K562 (cell line): ENCODE data around the gene USP6. TPM values are rescaled to one million over a fixed set of nuclear protein-coding genes. Genes with fewer than 3 reads are reported as not detected.

Source experiments
- ATAC-seq: fragments of 200-7000 bp; cut with Tn5 transposase; 3 replicates; pipeline ENCODE4 v1.9.1; 2020; ENCODE audit warnings: moderate library complexity
- BruUV-seq: library from RNA; stranded (reverse); fragments of 400-500 nt; replicated peaks from 2 replicates; lab custom pipeline; 2021; lab: Mats Ljungman, UMichigan
- CTCF ChIA-PET: fragments of 300-600 bp; formaldehyde crosslinking; extraction: SDS; loops from one replicate; lab custom pipeline; 2021; ENCODE audit warnings: low intra/inter-chr PET ratio; lab: Yijun Ruan, JAX
- POLR2A ChIA-PET: fragments of 300-600, 350-650 bp; sonication (Branson Sonifier 250); formaldehyde crosslinking; extraction: SDS; loops from one replicate; lab custom pipeline; 2021; ENCODE audit warnings: antibody characterized with exemption, inconsistent platforms; lab: Yijun Ruan, JAX
- DNase-seq, 4 experiments: peaks; one replicate each; pipeline versions ENCODE4 v3.0.0 to v3.0.0-alpha.2; 2011 to 2018; ENCODE audit warnings: low spot score in 3 of 4, mixed read lengths in 3 of 4; ENCODE audit errors: extremely low read depth in 1 of 4
- FAIRE-seq: peaks from 2 replicates; lab custom pipeline; 2011; peaks lifted over from hg19 to GRCh38; lab: Jason Lieb, UNC
- H2AFZ ChIP-seq: 2 replicates; pipeline ENCODE4 v1.6.0; 2011; ENCODE audit warnings: low read depth, low read length, control low read depth, inconsistent platforms
- H3K27ac ChIP-seq: fragments of 200-600 bp; 3 replicates; pipeline ENCODE4 v1.8.0; 2011; ENCODE audit warnings: low read depth, mild to moderate bottlenecking, control low read depth, inconsistent platforms, low read length, moderate library complexity, mixed read lengths; ENCODE audit errors: extremely low read depth
- H3K27me3 ChIP-seq, 2 experiments: fragments of 300-600 bp in 1 of 2; 2 replicates in 1 of 2; 3 replicates in 1 of 2; pipeline versions ENCODE4 v1.6.0 to v1.8.0; 2011; ENCODE audit warnings: inconsistent platforms in 2 of 2, low read length in 2 of 2, mild to moderate bottlenecking in 1 of 2, mixed read lengths in 1 of 2, moderate library complexity in 1 of 2; ENCODE audit not compliant: control insufficient read depth in 2 of 2, insufficient read depth in 2 of 2
- H3K36me3 ChIP-seq: fragments of 300-600 bp; 3 replicates; pipeline ENCODE4 v1.8.0; 2011; ENCODE audit warnings: mild to moderate bottlenecking, low read length, inconsistent platforms; ENCODE audit not compliant: control insufficient read depth, insufficient read depth
- H3K4me1 ChIP-seq, 2 experiments: fragments of 200-600 bp in 1 of 2; replicated peaks in 1 of 2; 2 replicates in 1 of 2; 3 replicates in 1 of 2; pipeline versions ENCODE4 v1.5.1 to v1.8.0; 2011; ENCODE audit warnings: inconsistent platforms in 2 of 2, low read length in 2 of 2, mild to moderate bottlenecking in 1 of 2, mixed read lengths in 1 of 2, moderate library complexity in 1 of 2; ENCODE audit not compliant: control insufficient read depth in 2 of 2, insufficient read depth in 2 of 2
- H3K4me2 ChIP-seq: 2 replicates; pipeline ENCODE4 v1.6.1; 2011; ENCODE audit warnings: low read length, control low read depth, inconsistent platforms, mixed read lengths; ENCODE audit not compliant: insufficient read depth
- H3K4me3 ChIP-seq: fragments of 200-600 bp; sonication (generic), shearing (Covaris generic); 2 replicates; pipeline ENCODE4 v1.5.1; 2016; ENCODE audit warnings: control low read depth, inconsistent platforms
- H3K79me2 ChIP-seq: fragments of 200-600 bp; 3 replicates; pipeline ENCODE4 v1.8.0; 2011; ENCODE audit warnings: low read length, inconsistent platforms; ENCODE audit not compliant: control insufficient read depth, insufficient read depth
- H3K9ac ChIP-seq, 2 experiments: 2 replicates each; pipeline versions ENCODE4 v1.6.0 to v1.6.1; 2011; ENCODE audit warnings: low read depth in 2 of 2, low read length in 2 of 2, control low read depth in 1 of 2, inconsistent platforms in 1 of 2, mild to moderate bottlenecking in 1 of 2, mixed read lengths in 1 of 2; ENCODE audit not compliant: insufficient read depth in 1 of 2
- H3K9me1 ChIP-seq: one replicate; pipeline ENCODE4 v1.6.0; 2011; ENCODE audit warnings: inconsistent platforms, mild to moderate bottlenecking, low read length, moderate library complexity; ENCODE audit not compliant: control insufficient read depth, insufficient read depth
- H3K9me3 ChIP-seq: replicated peaks from 2 replicates; pipeline ENCODE4 v1.5.1; 2011; ENCODE audit warnings: low read depth, low read length, inconsistent platforms; ENCODE audit not compliant: control insufficient read depth, insufficient read depth
- H4K20me1 ChIP-seq: replicated peaks from 2 replicates; pipeline ENCODE4 v1.6.1; 2011; ENCODE audit warnings: low read length, inconsistent platforms, mixed read lengths; ENCODE audit not compliant: control insufficient read depth, insufficient read depth
- BRF1 ChIP-seq: IDR thresholded peaks from 3 replicates; pipeline ENCODE4 v1.6.1; 2011; ENCODE audit warnings: borderline replicate concordance, mild to moderate bottlenecking; ENCODE audit not compliant: insufficient read length; ENCODE audit errors: extremely low read depth
- ELF2 ChIP-seq: fragments of 250-450 bp; sonication (Bioruptor Pico); IDR thresholded peaks from 2 replicates; pipeline ENCODE4 v1.5.0; 2021; ENCODE audit warnings: mild to moderate bottlenecking
- NFIX ChIP-seq: fragments of 250-450 bp; sonication (Bioruptor Pico); IDR thresholded peaks from 2 replicates; pipeline ENCODE4 v1.4.0; 2020; ENCODE audit warnings: low read depth, mild to moderate bottlenecking, moderate library complexity
- PHF20 ChIP-seq: fragments of 450-650 bp; IDR thresholded peaks from 2 replicates; pipeline ENCODE4 v1.6.1; 2018; ENCODE audit not compliant: partially characterized antibody
- RAD51 ChIP-seq: fragments of 450-650 bp; IDR thresholded peaks from 2 replicates; pipeline ENCODE4 v1.7.1; 2016; ENCODE audit warnings: low read depth, mild to moderate bottlenecking, borderline replicate concordance
- SAFB ChIP-seq: fragments of 200-400 bp; formaldehyde crosslinking; IDR thresholded peaks from 2 replicates; pipeline ENCODE4 v1.6.1; 2017; ENCODE audit warnings: low read depth, low read length, borderline replicate concordance
- ZNF124 ChIP-seq: sonication (generic); formaldehyde crosslinking; IDR thresholded peaks from 2 replicates; pipeline ENCODE4 v1.8.1; 2022; ENCODE audit warnings: missing genetic modification reagents
- ZNF239 ChIP-seq: fragments of 250-450 bp; sonication (Bioruptor Pico); IDR thresholded peaks from 2 replicates; pipeline ENCODE4 v1.4.0; 2020; ENCODE audit warnings: mild to moderate bottlenecking
- ZSCAN32 ChIP-seq: fragments of 450-650 bp; formaldehyde crosslinking; IDR thresholded peaks from 2 replicates; pipeline ENCODE4 v1.4.0; 2020; ENCODE audit warnings: mild to moderate bottlenecking, moderate library complexity
- WGBS: fragments of 100-300 bp; shearing (Covaris generic); methylation state at CpG from one replicate; pipeline ENCODE4 v1.1.6; 2016; ENCODE audit warnings: low coverage, mixed read lengths; ENCODE audit not compliant: insufficient coverage; ENCODE audit errors: missing lambda C conversion rate; 5-methylcytosine and 5-hydroxymethylcytosine counted together
- in situ Hi-C: fragments of 300-500 bp; cut with MboI; formaldehyde crosslinking; loops from 4 replicates; pipeline ENCODE4 v1.15.0; 2018; ENCODE audit warnings: inconsistent platforms, mixed read lengths
- intact Hi-C: fragments of 100-400 bp; cut with micrococcal nuclease; formaldehyde crosslinking; loops from 2 replicates; pipeline ENCODE4 v1.14.2; 2022
- polyA plus RNA-seq, 8 experiments: library from polyadenylated mRNA; depleted of rRNA in 4 of 8; stranded (reverse) in 5 of 8; unstranded in 3 of 8; fragments of >200 nt; fragmentation: Nextera tagmentation in 2 of 8; fragmentation: Illumina TruSeq in 1 of 8; extraction: Ambion mirVana in 2 of 8; extraction: Trizol in 1 of 8; gene quantifications; 2 replicates each; pipeline versions ENCODE4 v1.2.1 to v1.2.3, GENCODE V29; 2011 to 2014; ENCODE audit warnings: inconsistent platforms in 1 of 8, missing spikeins in 1 of 8
- total RNA-seq, 7 experiments: library from RNA; depleted of rRNA in 6 of 7; stranded (reverse); fragments of >200 nt in 6 of 7; fragmentation: Illumina TruSeq in 2 of 7; extraction: Trizol in 2 of 7; gene quantifications; 2 replicates each; pipeline versions ENCODE4 v1.2.1 to v1.2.3, GENCODE V29; 2011 to 2021; ENCODE audit warnings: low replicate concordance in 1 of 7
- TF ChIP-seq, protein P1 (sequence below): fragments of 450-650 bp; IDR thresholded peaks from 2 replicates; pipeline ENCODE4 v1.6.1; 2017; ENCODE audit warnings: antibody characterized with exemption
- TF ChIP-seq, protein P2 (sequence below): fragments of 450-650 bp; IDR thresholded peaks from 2 replicates; pipeline ENCODE4 v1.6.1; 2016; ENCODE audit warnings: low read depth, mild to moderate bottlenecking, moderate library complexity

Gene USP6
- total and polyA plus RNA-seq, 9 of the 15 experiments (the other 6 are each of a cell fraction or from before 2014, with no cell fraction given): 0.01 to 0.09 (median 0.04) TPM; not detected in 4

DNA sequence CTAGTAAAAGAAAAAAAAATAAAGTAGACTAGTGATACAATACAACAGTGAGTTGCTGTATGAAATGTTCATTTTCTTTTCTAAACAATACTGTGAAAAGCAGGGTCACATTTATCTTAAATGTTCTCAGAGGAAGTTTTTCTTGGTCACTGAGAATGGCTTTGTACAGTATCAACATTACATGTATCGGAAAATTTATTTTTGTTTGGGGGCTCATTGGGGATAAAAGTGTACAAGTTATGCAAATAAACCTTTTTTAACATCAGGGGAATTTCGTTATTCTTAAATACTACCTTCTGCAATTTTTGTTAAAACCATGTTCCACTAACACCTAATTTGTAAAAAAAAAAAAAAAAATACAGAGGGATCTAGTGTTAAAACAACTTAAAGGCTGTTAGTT lies 84.5 kb downstream of the USP6 start:
- Histone ChIP-seq H3K27me3 (peaks cover 5 to 14% of the 10 kb centered on the region in 2 experiments; a peak in 3 of 5 replicates), H3K27ac (no peak overlapping the region), H3K9me1 (no peaks in the 10 kb centered on the region), H2AFZ (no peak overlapping the region), H3K4me2 (no peak overlapping the region), H4K20me1 (no peaks in the 10 kb centered on the region), H3K4me3 (no peak overlapping the region), H3K79me2 (no peaks in the 10 kb centered on the region), H3K9me3 (no peaks in the 10 kb centered on the region), H3K4me1 (no peaks in the 10 kb centered on the region), H3K9ac (no peak overlapping the region), H3K36me3 (no peaks in the 10 kb centered on the region)
- no TSS peak for BruUV-seq
- TF ChIP-seq ZSCAN32 (CRISPR knock-in tag) (no peak), PHF20 (no peak), SAFB (no peak), ELF2 (CRISPR knock-in tag) (no peak), ZNF124 (CRISPR knock-in tag) (no peak)
- WGBS: 0% methylated on average over 2 of the region's 2 CpGs
- in situ Hi-C loops (no loop called here), intact Hi-C loops (no loop called here)
- ATAC-seq: no peak
- no peak for DNase-seq
- FAIRE-seq: no peak
- CTCF ChIA-PET: interaction anchor here (0.6 kb wide), 1 partner anchor 9 kb away, joined by 4 read pairs; the partner anchor contains the start of gene ZNF594
- POLR2A ChIA-PET: no interaction called here

DNA sequence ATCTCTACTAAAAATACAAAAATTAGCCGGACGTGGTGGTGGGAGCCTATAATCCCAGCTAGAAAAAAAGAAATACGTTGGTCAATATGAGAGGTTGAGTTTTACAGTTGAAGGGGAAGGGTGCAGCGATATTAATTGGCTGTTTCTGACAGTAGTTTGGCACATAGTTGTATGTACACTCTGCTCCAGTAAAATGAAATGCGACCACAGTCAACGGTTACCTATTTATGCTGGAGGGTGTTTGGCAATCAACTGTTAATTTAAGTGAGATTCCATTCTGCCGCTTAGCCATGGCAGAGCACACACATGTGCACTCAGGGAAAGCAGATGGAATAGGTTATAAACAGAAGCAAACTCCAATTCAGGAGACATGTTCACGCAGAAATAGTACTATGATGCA lies 85.2 kb downstream of the USP6 start:
- FAIRE-seq (no peak), DNase-seq (no peak), ATAC-seq (no peak)
- no peak overlapping the region for H2AFZ ChIP-seq
- no peak for TF ChIP-seq BRF1
- no peak for TF ChIP-seq RAD51
- TF ChIP-seq ZNF239 (CRISPR knock-in tag): no peak
- TF ChIP-seq, protein P1, sequence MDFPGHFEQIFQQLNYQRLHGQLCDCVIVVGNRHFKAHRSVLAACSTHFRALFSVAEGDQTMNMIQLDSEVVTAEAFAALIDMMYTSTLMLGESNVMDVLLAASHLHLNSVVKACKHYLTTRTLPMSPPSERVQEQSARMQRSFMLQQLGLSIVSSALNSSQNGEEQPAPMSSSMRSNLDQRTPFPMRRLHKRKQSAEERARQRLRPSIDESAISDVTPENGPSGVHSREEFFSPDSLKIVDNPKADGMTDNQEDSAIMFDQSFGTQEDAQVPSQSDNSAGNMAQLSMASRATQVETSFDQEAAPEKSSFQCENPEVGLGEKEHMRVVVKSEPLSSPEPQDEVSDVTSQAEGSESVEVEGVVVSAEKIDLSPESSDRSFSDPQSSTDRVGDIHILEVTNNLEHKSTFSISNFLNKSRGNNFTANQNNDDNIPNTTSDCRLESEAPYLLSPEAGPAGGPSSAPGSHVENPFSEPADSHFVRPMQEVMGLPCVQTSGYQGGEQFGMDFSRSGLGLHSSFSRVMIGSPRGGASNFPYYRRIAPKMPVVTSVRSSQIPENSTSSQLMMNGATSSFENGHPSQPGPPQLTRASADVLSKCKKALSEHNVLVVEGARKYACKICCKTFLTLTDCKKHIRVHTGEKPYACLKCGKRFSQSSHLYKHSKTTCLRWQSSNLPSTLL: no peak
- no peak for TF ChIP-seq NFIX
- TF ChIP-seq, protein P2, sequence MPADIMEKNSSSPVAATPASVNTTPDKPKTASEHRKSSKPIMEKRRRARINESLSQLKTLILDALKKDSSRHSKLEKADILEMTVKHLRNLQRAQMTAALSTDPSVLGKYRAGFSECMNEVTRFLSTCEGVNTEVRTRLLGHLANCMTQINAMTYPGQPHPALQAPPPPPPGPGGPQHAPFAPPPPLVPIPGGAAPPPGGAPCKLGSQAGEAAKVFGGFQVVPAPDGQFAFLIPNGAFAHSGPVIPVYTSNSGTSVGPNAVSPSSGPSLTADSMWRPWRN: no peak
- no peak overlapping the region for H3K9ac ChIP-seq
- intact Hi-C loops (no loop called here), in situ Hi-C loops (no loop called here)
- no peaks in the 10 kb centered on the region for H3K9me1 ChIP-seq
- H3K4me1 ChIP-seq: no peaks in the 10 kb centered on the region
- peaks cover 5 to 14% of the 10 kb centered on the region in 2 experiments; a peak in 3 of 5 replicates for H3K27me3 ChIP-seq
- ChIA-PET CTCF (interaction anchor here (0.6 kb wide), 1 partner anchor 9 kb away, joined by 4 read pairs; the partner anchor contains the start of gene ZNF594), POLR2A (no interaction called here)
- BruUV-seq: no TSS peak
- H3K27ac ChIP-seq: no peak overlapping the region
- no peaks in the 10 kb centered on the region for H3K79me2 ChIP-seq
- H3K4me2 ChIP-seq: no peak overlapping the region
- 6% methylated on average over 8 of the region's 8 CpGs for WGBS
- H4K20me1 ChIP-seq: no peaks in the 10 kb centered on the region
- H3K4me3 ChIP-seq: no peak overlapping the region
- H3K36me3 ChIP-seq: no peaks in the 10 kb centered on the region
- no peaks in the 10 kb centered on the region for H3K9me3 ChIP-seq
